Measurements from ENCODE around the gene NSUN3.

The NSUN3 gene

GRCh38 chr3:94175677-94176076 lies 112.8 kb downstream of the NSUN3 start:
- no peak overlapping the region for H3K27ac ChIP-seq
- TF ChIP-seq CTCF (conservative IDR thresholded peaks at IDR 0.05): no peak

GRCh38 chr3:94176988-94177745 lies 114.3 kb downstream of the NSUN3 start:
- no peak overlapping the region for H3K27ac ChIP-seq
- TF ChIP-seq CTCF (conservative IDR thresholded peaks at IDR 0.05): no peak
